Measurements from ENCODE around the gene KNCN.

KNCN gene

GRCh38 chr1:46577671-46578070 lies 26.2 kb upstream of the KNCN start:
- DNase-seq (ENCODE audit: extremely low read depth, low read depth): no peak
- TF ChIP-seq, protein P1, sequence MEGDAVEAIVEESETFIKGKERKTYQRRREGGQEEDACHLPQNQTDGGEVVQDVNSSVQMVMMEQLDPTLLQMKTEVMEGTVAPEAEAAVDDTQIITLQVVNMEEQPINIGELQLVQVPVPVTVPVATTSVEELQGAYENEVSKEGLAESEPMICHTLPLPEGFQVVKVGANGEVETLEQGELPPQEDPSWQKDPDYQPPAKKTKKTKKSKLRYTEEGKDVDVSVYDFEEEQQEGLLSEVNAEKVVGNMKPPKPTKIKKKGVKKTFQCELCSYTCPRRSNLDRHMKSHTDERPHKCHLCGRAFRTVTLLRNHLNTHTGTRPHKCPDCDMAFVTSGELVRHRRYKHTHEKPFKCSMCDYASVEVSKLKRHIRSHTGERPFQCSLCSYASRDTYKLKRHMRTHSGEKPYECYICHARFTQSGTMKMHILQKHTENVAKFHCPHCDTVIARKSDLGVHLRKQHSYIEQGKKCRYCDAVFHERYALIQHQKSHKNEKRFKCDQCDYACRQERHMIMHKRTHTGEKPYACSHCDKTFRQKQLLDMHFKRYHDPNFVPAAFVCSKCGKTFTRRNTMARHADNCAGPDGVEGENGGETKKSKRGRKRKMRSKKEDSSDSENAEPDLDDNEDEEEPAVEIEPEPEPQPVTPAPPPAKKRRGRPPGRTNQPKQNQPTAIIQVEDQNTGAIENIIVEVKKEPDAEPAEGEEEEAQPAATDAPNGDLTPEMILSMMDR (IDR thresholded peaks at IDR 0.05; ENCODE audit: low read depth, low read length): no peak

- DNase-seq (ENCODE audit: extremely low read depth, low read depth): no peak
- TF ChIP-seq, protein P1 (IDR thresholded peaks at IDR 0.05; ENCODE audit: low read depth, low read length): no peak
These were observed 25.1 kb upstream of the KNCN start for GRCh38 chr1:46576596-46576995.

DNA sequence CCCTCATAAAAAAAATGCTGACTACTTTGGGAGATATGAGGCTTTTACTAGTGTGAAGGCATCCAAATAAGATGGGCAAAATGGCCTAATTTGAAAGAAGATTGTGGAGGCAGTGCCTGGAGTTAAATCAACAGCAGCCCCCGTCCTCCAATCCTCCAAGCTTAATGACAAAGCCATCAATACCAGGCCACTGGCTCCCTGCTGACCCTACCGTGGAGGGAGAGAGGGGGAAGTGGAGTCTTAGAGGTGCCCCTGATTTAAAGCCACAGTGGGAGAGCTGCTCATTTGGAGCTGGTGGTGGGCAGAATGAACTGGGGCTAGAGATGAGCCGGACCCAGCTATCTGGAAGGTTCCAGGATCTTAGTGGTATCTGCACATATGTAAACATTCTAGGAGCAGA lies 24.3 kb upstream of the KNCN start:
- TF ChIP-seq, protein P1 (IDR thresholded peaks at IDR 0.05; ENCODE audit: low read depth, low read length): no peak
- no peak for DNase-seq (ENCODE audit: extremely low read depth, low read depth)

DNA sequence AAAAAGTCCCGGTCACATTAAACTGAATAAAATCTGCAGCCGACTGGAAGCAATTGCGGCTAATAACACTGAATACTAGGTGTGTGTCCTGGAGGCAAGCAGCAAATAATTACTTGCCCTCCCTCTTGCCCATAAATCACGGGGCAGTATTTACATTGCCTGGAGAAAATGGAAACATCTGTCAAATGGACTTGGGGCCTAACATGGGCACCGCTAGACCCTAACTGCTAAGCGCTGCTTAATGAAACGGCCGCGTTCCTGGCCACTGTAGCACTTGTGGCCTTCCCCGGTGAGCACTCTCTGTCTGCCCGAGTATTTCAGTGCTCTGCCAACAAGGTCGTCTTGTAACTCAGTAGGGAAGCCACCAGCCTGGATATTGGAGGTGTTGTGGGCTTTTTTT lies 23.9 kb upstream of the KNCN start:
- TF ChIP-seq, protein P1 (IDR thresholded peaks at IDR 0.05; ENCODE audit: low read depth, low read length): no peak
- DNase-seq (ENCODE audit: extremely low read depth, low read depth): no peak

DNA sequence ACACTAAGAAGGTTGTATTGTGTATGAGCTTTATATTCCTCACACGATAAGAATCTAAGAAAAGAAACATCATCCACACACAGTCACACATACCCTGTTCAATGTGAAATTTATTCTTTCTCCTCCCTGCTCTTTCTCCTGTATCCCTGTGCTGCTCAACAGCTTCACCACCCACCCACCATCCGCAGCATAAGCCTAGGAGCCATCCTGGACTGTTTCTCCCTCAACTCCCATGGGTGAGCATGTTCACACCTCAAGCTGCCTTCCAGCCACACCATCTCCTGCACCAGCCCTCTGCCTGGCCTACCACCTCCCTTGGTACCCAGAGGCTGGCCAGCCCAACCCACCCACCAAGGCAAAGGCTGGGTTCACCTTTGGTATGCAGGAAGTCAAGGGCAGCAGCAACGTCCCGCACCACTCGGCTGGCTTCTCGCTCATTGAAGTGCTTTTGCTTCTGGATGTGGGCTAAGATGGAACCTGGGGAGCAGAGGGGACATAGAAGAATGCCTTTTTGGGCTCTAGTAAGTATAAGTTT lies 20.3 kb upstream of the KNCN start:
- TF ChIP-seq, protein P1 (IDR thresholded peaks at IDR 0.05; ENCODE audit: low read depth, low read length): no peak
- no peak for DNase-seq (ENCODE audit: extremely low read depth, low read depth)

DNA sequence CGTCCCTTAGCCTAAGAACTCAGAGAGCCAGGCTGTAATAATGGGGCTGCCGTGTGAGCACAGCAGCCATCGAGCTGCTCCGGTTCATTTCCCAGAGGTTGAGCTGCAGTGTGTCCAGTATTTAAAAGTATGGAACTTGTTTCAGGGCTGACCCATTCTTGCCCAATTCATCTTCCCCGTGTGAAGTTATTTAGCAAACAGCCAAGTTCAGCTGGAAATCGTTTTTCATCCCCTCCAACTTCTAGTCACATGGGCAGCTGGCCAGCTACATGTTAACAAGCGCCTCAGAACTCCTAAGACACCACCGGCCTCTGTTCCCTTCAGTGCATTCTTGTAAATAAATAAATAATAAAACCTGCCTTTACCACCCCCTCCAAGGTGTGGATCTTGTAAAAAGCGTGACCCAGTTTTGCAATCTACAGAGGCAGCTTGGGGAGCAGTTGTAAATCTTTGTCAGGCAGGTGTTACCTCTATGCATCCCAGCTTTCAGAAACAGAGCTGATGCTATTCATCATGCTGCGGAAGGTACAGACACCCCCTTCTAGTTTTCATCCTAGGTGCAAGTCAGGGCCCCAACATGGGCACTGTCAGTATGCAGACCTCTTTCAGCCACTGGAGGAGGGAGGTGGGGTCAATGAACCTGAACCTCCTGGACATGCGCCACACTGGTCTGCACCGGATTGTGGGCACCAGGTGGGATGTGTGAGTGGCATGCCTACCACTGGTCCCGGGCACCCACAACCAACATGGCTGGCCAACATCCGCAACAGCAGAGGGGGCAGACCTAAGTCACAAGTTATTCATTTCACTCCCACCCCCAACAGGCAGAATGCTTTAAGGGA lies 18.7 kb upstream of the KNCN start:
- TF ChIP-seq, protein P1 (IDR thresholded peaks at IDR 0.05; ENCODE audit: low read depth, low read length): no peak
- no peak for DNase-seq (ENCODE audit: extremely low read depth, low read depth)

DNA sequence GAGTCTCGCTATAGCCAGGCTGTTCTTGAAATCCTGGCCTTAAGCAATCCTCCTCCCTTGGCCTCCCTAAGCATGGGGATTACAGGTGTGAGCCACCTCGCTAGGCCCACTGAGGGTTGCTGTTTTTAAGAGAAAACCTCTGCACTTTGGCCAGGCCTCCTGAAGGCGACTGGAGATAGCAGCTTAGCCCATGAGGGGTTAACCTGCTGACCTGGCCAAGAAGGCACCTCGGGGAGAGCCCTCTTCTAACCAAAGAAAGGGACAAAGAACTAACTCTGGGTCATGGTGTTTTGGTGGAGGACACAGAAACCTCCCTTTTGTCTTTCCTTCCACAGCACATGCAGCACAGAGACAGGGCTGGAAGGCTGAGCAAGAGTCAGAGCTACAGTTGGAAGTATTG lies 17.7 kb upstream of the KNCN start:
- no peak for DNase-seq (ENCODE audit: extremely low read depth, low read depth)
- TF ChIP-seq, protein P1 (IDR thresholded peaks at IDR 0.05; ENCODE audit: low read depth, low read length): no peak
